Mesendoderm (in vitro differentiated cells): ENCODE measurements around the gene CENPE.
"Not testable (repeated sequence)": the region's sequence is repeated elsewhere in the genome, so short reads cannot be mapped to it uniquely, and the experiment has no call there.

Source experiments
- DNase-seq: peaks from one replicate; pipeline ENCODE4 v3.0.0; 2013
- H2AK5ac ChIP-seq: 2 replicates; pipeline ENCODE4 v1.6.1; 2013; ENCODE audit warnings: low read length, inconsistent platforms
- H2BK120ac ChIP-seq: 2 replicates; pipeline ENCODE4 v1.6.1; 2013; ENCODE audit warnings: low read depth, mild to moderate bottlenecking, low read length, moderate library complexity, mixed read lengths
- H2BK15ac ChIP-seq: replicated peaks from 2 replicates; pipeline ENCODE4 v1.6.1; 2013; ENCODE audit warnings: low read depth, mild to moderate bottlenecking, moderate library complexity
- H2BK5ac ChIP-seq: 2 replicates; pipeline ENCODE4 v1.6.1; 2013; ENCODE audit warnings: low read length, inconsistent platforms
- H3K18ac ChIP-seq: 2 replicates; pipeline ENCODE4 v1.6.1; 2013; ENCODE audit warnings: mild to moderate bottlenecking, low read length, mixed read lengths
- H3K23ac ChIP-seq: one replicate; pipeline ENCODE4 v1.6.1; 2013; ENCODE audit warnings: low read length
- H3K27ac ChIP-seq: 2 replicates; pipeline ENCODE4 v1.5.1; 2013; ENCODE audit warnings: low read depth, mild to moderate bottlenecking, inconsistent platforms, low read length, moderate library complexity
- H3K27me3 ChIP-seq: 2 replicates; pipeline ENCODE4 v1.6.1; 2013; ENCODE audit warnings: low read length, control low read depth, mild to moderate bottlenecking, inconsistent platforms; ENCODE audit not compliant: insufficient read depth, poor library complexity
- H3K36me3 ChIP-seq: 2 replicates; pipeline ENCODE4 v1.6.1; 2013; ENCODE audit warnings: low read length, inconsistent platforms; ENCODE audit not compliant: control insufficient read depth, insufficient read depth
- H3K4ac ChIP-seq: one replicate; pipeline ENCODE4 v1.6.1; 2013; ENCODE audit warnings: low read depth, mild to moderate bottlenecking, low read length, moderate library complexity
- H3K4me1 ChIP-seq: 2 replicates; pipeline ENCODE4 v1.6.1; 2013; ENCODE audit warnings: low read depth, low read length, inconsistent platforms; ENCODE audit not compliant: control insufficient read depth
- H3K4me2 ChIP-seq: 2 replicates; pipeline ENCODE4 v1.6.1; 2013; ENCODE audit warnings: low read length
- H3K4me3 ChIP-seq: 2 replicates; pipeline ENCODE4 v1.5.1; 2013; ENCODE audit warnings: mild to moderate bottlenecking, low read length
- H3K56ac ChIP-seq: one replicate; pipeline ENCODE4 v1.6.1; 2013; ENCODE audit warnings: low read length
- H3K79me1 ChIP-seq: 2 replicates; pipeline ENCODE4 v1.6.1; 2013; ENCODE audit warnings: low read length, inconsistent platforms
- H3K79me2 ChIP-seq: 2 replicates; pipeline ENCODE4 v1.6.1; 2013; ENCODE audit warnings: mild to moderate bottlenecking, low read length; ENCODE audit not compliant: control insufficient read depth, insufficient read depth
- H3K9ac ChIP-seq: 2 replicates; pipeline ENCODE4 v1.6.1; 2013; ENCODE audit warnings: low read length, inconsistent platforms
- H4K5ac ChIP-seq: one replicate; pipeline ENCODE4 v1.6.1; 2013; ENCODE audit warnings: low read length
- H4K8ac ChIP-seq: one replicate; pipeline ENCODE4 v1.6.1; 2013; ENCODE audit warnings: low read depth, mild to moderate bottlenecking, control low read depth, low read length, moderate library complexity
- WGBS: extraction: QIAGEN DNeasy Blood & Tissue Kit; methylation state at CpG from one replicate; pipeline ENCODE4 v1.1.7; 2013; ENCODE audit warnings: low lambda C conversion rate, missing lambda C conversion rate; ENCODE audit not compliant: insufficient coverage; ENCODE audit errors: extremely low coverage; 5-methylcytosine and 5-hydroxymethylcytosine counted together

CENPE gene

DNA sequence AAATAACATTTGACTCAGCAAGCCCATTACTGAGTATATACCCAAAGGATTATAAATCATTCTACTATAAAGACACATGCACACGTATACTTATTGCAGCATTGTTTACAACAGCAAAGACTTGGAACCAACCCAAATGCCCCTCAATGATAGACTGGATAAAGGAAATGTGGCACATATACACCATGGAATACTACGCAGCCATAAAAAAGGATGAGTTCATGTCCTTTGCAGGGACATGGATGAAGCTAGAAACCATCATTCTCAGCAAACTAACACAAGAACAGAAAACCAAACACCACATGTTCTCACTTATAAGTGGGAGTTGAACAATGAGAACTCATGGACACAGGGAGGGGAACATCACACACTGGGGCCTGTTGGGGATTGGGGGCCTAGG, 28.4 kb downstream of the CENPE start:
- not testable (repeated sequence) for H3K4me2 ChIP-seq, H3K9ac ChIP-seq, H3K27ac ChIP-seq, H2BK15ac ChIP-seq, H4K5ac ChIP-seq, H2BK5ac ChIP-seq, H3K79me2 ChIP-seq, H3K4me3 ChIP-seq, H3K56ac ChIP-seq, H2AK5ac ChIP-seq, H3K4ac ChIP-seq, DNase-seq, H3K18ac ChIP-seq, H3K36me3 ChIP-seq, H3K27me3 ChIP-seq, H3K23ac ChIP-seq, H3K79me1 ChIP-seq, H3K4me1 ChIP-seq, H4K8ac ChIP-seq, H2BK120ac ChIP-seq
- WGBS = no CpG with 5 or more reads among the region's 2 CpGs

DNA sequence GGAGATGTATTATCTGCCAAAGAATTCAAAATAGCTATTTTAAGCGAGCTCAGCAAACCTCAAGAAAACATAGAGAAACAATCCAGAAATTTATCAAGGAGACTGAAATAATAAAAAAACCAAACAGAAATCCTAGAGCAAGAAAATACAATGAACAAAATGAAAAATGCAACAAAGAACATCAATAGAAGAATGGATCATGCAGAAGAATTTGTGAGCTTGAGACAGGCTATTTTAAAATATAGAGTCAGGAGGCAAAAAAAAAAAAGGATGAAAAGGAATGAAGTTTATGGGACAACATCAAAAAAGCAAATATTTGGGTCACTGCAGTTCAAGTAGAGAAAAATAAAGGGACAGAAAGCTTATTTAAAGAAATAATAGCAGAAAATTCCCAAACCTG, 29.1 kb downstream of the CENPE start:
- no CpG with 5 or more reads among the region's 1 CpG for WGBS

DNA sequence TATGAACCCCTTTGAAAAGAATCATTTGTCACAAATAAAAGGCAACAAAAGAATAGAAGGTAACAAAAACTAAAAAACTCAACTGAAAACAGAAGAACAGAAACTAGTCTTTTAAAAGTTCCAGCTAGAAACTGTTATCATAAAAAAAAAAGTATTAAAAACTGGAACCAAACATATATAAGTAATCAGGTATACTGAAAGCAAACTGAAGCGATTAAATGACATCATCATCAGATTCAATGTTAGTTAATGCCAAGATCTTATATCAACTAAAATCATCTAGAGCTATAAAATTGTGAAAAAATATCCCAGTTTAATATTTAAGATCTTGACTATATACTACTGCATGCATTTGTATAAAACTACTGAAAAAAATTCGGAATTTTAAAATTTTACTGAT, 36.0 kb downstream of the CENPE start:
- no peak overlapping the region for H2AK5ac ChIP-seq
- no peak overlapping the region for H3K4me3 ChIP-seq
- no peak overlapping the region for H3K27ac ChIP-seq
- no peak overlapping the region for H4K5ac ChIP-seq
- H2BK5ac ChIP-seq = no peak overlapping the region
- no peak overlapping the region for H3K4me2 ChIP-seq
- H3K23ac ChIP-seq = no peak overlapping the region
- no peak overlapping the region for H3K18ac ChIP-seq
- H3K79me2 ChIP-seq = no peaks in the 10 kb centered on the region
- H3K36me3 ChIP-seq = no peaks in the 10 kb centered on the region
- WGBS = no CpG with 5 or more reads among the region's 2 CpGs
- DNase-seq = no peak
- no peak overlapping the region for H2BK15ac ChIP-seq
- H3K4me1 ChIP-seq = no peaks in the 10 kb centered on the region
- no peak overlapping the region for H4K8ac ChIP-seq
- H3K27me3 ChIP-seq = no peaks in the 10 kb centered on the region
- H2BK120ac ChIP-seq = no peak overlapping the region
- no peak overlapping the region for H3K56ac ChIP-seq
- no peaks in the 10 kb centered on the region for H3K79me1 ChIP-seq
- H3K9ac ChIP-seq = no peak overlapping the region
- H3K4ac ChIP-seq = no peak overlapping the region

More for the DNA sequence above, 29.1 kb downstream of the CENPE start:
- no peak overlapping the region for H3K4ac ChIP-seq
- H2BK120ac ChIP-seq = no peak overlapping the region
- H3K27me3 ChIP-seq = no peaks in the 10 kb centered on the region
- peaks cover 4% of the 10 kb centered on the region for H3K36me3 ChIP-seq
- H3K9ac ChIP-seq = no peak overlapping the region
- H3K4me3 ChIP-seq = no peak overlapping the region
- no peaks in the 10 kb centered on the region for H3K4me1 ChIP-seq
- no peak overlapping the region for H3K27ac ChIP-seq
- no peaks in the 10 kb centered on the region for H3K79me2 ChIP-seq
- H2BK5ac ChIP-seq = no peak overlapping the region
- H3K4me2 ChIP-seq = no peak overlapping the region
- H4K5ac ChIP-seq = no peak overlapping the region
- DNase-seq = no peak
- H3K18ac ChIP-seq = no peak overlapping the region
- no peak overlapping the region for H3K23ac ChIP-seq
- no peak overlapping the region for H2BK15ac ChIP-seq
- peaks cover 5% of the 10 kb centered on the region for H3K79me1 ChIP-seq
- H2AK5ac ChIP-seq = no peak overlapping the region
- no peak overlapping the region for H3K56ac ChIP-seq
- H4K8ac ChIP-seq = no peak overlapping the region

DNA sequence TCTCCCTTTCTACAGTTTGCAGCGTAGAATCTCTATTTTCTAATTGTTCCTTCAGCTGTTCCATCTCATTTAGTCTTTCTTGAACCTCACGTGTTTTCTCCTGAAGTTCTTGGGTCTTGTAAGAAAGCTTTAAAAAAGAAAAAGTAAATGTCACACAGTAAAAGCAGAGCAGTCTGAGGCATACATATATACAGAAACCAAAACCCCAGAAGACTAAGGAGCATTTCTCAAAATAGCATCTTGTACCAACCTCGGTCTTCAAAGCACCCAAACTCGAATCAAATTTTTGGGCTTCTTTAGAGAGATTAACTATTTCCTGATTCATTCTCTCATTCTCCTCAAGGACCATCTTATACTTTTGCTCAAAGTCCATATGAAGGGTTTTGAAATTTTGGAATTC, 39.4 kb downstream of the CENPE start:
- H3K79me2 ChIP-seq = no peaks in the 10 kb centered on the region
- no peak overlapping the region for H3K4ac ChIP-seq
- H3K27ac ChIP-seq = no peak overlapping the region
- H4K8ac ChIP-seq = no peak overlapping the region
- no peak overlapping the region for H2BK15ac ChIP-seq
- H3K56ac ChIP-seq = no peak overlapping the region
- H3K36me3 ChIP-seq = no peaks in the 10 kb centered on the region
- no peak overlapping the region for H2BK120ac ChIP-seq
- DNase-seq = no peak
- H3K27me3 ChIP-seq = no peaks in the 10 kb centered on the region
- no peak overlapping the region for H2BK5ac ChIP-seq
- H4K5ac ChIP-seq = no peak overlapping the region
- H3K23ac ChIP-seq = no peak overlapping the region
- H3K9ac ChIP-seq = no peak overlapping the region
- H3K4me3 ChIP-seq = no peak overlapping the region
- H3K4me2 ChIP-seq = no peak overlapping the region
- no CpG with 5 or more reads among the region's 4 CpGs for WGBS
- no peaks in the 10 kb centered on the region for H3K4me1 ChIP-seq
- H3K18ac ChIP-seq = no peak overlapping the region
- no peaks in the 10 kb centered on the region for H3K79me1 ChIP-seq
- H2AK5ac ChIP-seq = no peak overlapping the region

DNA sequence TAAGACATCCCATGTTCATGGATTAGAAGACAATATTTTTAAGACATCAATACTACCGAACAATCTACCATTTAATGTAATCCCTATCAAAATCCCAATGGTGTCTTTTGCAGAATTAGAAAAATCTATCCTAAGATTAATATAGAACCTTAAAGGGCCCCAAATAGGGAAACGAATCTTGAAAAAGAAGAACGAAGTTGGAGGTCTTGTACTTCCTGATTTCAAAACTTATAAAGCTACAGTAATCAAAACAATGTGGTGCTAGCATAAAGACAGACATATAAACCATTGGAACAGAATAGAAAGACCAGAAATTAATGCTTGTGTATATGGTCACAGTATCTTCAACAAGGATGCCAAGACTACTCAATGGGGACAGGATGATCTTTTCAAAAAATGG, 42.0 kb downstream of the CENPE start:
- no peaks in the 10 kb centered on the region for H3K79me2 ChIP-seq
- H3K27ac ChIP-seq = no peak overlapping the region
- H3K9ac ChIP-seq = no peak overlapping the region
- H3K56ac ChIP-seq = no peak overlapping the region
- H4K5ac ChIP-seq = no peak overlapping the region
- no peak overlapping the region for H2BK15ac ChIP-seq
- H3K36me3 ChIP-seq = no peaks in the 10 kb centered on the region
- H3K4me3 ChIP-seq = no peak overlapping the region
- no peak overlapping the region for H4K8ac ChIP-seq
- no peak overlapping the region for H3K4me2 ChIP-seq
- no peak overlapping the region for H2BK5ac ChIP-seq
- H3K23ac ChIP-seq = no peak overlapping the region
- H3K4ac ChIP-seq = no peak overlapping the region
- H3K18ac ChIP-seq = no peak overlapping the region
- no peaks in the 10 kb centered on the region for H3K79me1 ChIP-seq
- no peak for DNase-seq
- H3K4me1 ChIP-seq = no peaks in the 10 kb centered on the region
- no CpG with 5 or more reads among the region's 3 CpGs for WGBS
- H3K27me3 ChIP-seq = no peaks in the 10 kb centered on the region
- no peak overlapping the region for H2BK120ac ChIP-seq
- no peak overlapping the region for H2AK5ac ChIP-seq

DNA sequence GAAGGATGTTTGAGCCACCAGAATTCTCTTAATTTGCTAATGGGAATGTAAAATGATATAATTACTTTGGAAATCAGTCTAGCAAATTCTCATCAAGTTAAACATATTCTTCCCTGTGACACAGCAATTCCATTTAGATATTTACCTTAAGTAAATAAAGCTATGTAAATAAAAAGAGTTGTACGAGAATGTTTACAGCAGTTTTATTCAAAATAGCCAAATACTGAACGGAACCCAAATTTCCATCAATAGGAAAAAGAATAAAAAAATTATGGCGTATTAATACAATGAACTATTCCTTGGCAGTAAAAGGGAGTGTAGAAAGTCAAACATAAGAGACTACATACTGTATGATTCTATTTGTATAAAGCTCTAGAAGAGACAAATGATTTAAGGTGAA, 45.8 kb downstream of the CENPE start:
- no peak overlapping the region for H4K8ac ChIP-seq
- no peaks in the 10 kb centered on the region for H3K36me3 ChIP-seq
- WGBS = no CpG with 5 or more reads among the region's 3 CpGs

More for the DNA sequence above, 45.8 kb downstream of the CENPE start:
- no peak overlapping the region for H3K4me3 ChIP-seq
- no peak overlapping the region for H3K18ac ChIP-seq
- no peak overlapping the region for H4K5ac ChIP-seq
- no peaks in the 10 kb centered on the region for H3K4me1 ChIP-seq
- no peak overlapping the region for H2AK5ac ChIP-seq
- no peak overlapping the region for H3K23ac ChIP-seq
- no peak overlapping the region for H3K4me2 ChIP-seq
- H2BK120ac ChIP-seq = no peak overlapping the region
- H3K4ac ChIP-seq = no peak overlapping the region
- no peak overlapping the region for H2BK15ac ChIP-seq
- no peaks in the 10 kb centered on the region for H3K79me1 ChIP-seq
- H2BK5ac ChIP-seq = no peak overlapping the region
- no peaks in the 10 kb centered on the region for H3K27me3 ChIP-seq
- H3K9ac ChIP-seq = no peak overlapping the region
- H3K27ac ChIP-seq = no peak overlapping the region
- no peak for DNase-seq
- H3K79me2 ChIP-seq = no peaks in the 10 kb centered on the region
- H3K56ac ChIP-seq = no peak overlapping the region
